ENCODE measurements around the gene EIF3M. TPM values are rescaled to one million over a fixed set of nuclear protein-coding genes. Genes with fewer than 3 reads are reported as not detected.

The EIF3M gene
- total and polyA plus RNA-seq, 2 experiments from 2014 or later: 667 to 714 TPM

- Histone ChIP-seq H3K4me1 (ENCODE audit: insufficient read depth) (no peaks in the 10 kb centered on the region), H3K4me2 (no peak overlapping the region), H4K20me1 (replicated peaks; ENCODE audit: insufficient read depth) (no peaks in the 10 kb centered on the region), H3K27ac (ENCODE audit: low read depth) (no peak overlapping the region), H3K9me2 (ENCODE audit: insufficient read depth) (no peaks in the 10 kb centered on the region), H3F3A (replicated peaks; ENCODE audit: low read depth) (no peaks in the 10 kb centered on the region), H3K36me3 (ENCODE audit: insufficient read depth) (no peaks in the 10 kb centered on the region), H3K4me3 (no peak overlapping the region), H3K27me3 (ENCODE audit: insufficient read depth) (no peaks in the 10 kb centered on the region), H3K79me2 (replicated peaks; ENCODE audit: insufficient read depth) (no peaks in the 10 kb centered on the region), H2AFZ (no peak overlapping the region)
- H3K27me3 Mint-ChIP-seq (ENCODE audit: insufficient read depth, low read depth, poor library complexity): peaks cover 11% of the 10 kb centered on the region
- H3K9me3 Mint-ChIP-seq: no peaks in the 10 kb centered on the region
- DNase-seq (ENCODE audit: low spot score) (no peak), ATAC-seq (no peak)
- H3K27ac Mint-ChIP-seq: no peak overlapping the region
- TF ChIP-seq ZNF462 (CRISPR knock-in tag; IDR thresholded peaks at IDR 0.05): no peak
- TF ChIP-seq REST (IDR thresholded peaks at IDR 0.05; ENCODE audit: unreplicated experiment): no peak
- TF ChIP-seq ZNF331 (CRISPR knock-in tag; IDR thresholded peaks at IDR 0.05; ENCODE audit: low read depth): no peak
- TF ChIP-seq EZH2 (IDR thresholded peaks at IDR 0.05; ENCODE audit: low read depth, unreplicated experiment): no peak
- no peak for TF ChIP-seq NANOG (IDR thresholded peaks at IDR 0.05; ENCODE audit: borderline replicate concordance)
- TF ChIP-seq POLR2AphosphoS5 (IDR thresholded peaks at IDR 0.05; ENCODE audit: low read depth): no peak
- TF ChIP-seq EZH2phosphoT487 (IDR thresholded peaks at IDR 0.05; ENCODE audit: unreplicated experiment): no peak
- TF ChIP-seq JUNB (IDR thresholded peaks at IDR 0.05; ENCODE audit: unreplicated experiment): no peak
- TF ChIP-seq CTCF (conservative IDR thresholded peaks at IDR 0.05; ENCODE audit: low read depth in 2 of 2): no peak
- TF ChIP-seq ZNF114 (CRISPR knock-in tag; IDR thresholded peaks at IDR 0.05): no peak
- TF ChIP-seq ETS1 (IDR thresholded peaks at IDR 0.05): no peak
- no peak for TF ChIP-seq STAT1 (IDR thresholded peaks at IDR 0.05; ENCODE audit: unreplicated experiment)
- no peak for TF ChIP-seq CREB1 (CRISPR knock-in tag; IDR thresholded peaks at IDR 0.05; ENCODE audit: low read depth)
- no peaks in the 10 kb centered on the region for H3K4me1 Mint-ChIP-seq
- no peaks in the 10 kb centered on the region for H3K36me3 Mint-ChIP-seq (ENCODE audit: low read depth)
- H3K4me3 Mint-ChIP-seq: no peak overlapping the region
Observed at GRCh38 chr11:32563600-32563959, 20.1 kb upstream of the EIF3M start.
